HEK293 (cell line): Measurements from ENCODE around the gene RANGAP1.

Source experiments
- GLI4 ChIP-seq: fragments of 450-650 bp; formaldehyde crosslinking; IDR thresholded peaks from 2 replicates; pipeline ENCODE4 v1.5.1; 2016; ENCODE audit warnings: missing biosample characterization, missing genetic modification characterization
- PATZ1 ChIP-seq: fragments of 450-650 bp; formaldehyde crosslinking; IDR thresholded peaks from 2 replicates; pipeline ENCODE4 v1.5.1; 2016; ENCODE audit warnings: missing biosample characterization, missing genetic modification characterization
- PRDM2 ChIP-seq: fragments of 450-650 bp; formaldehyde crosslinking; IDR thresholded peaks from 2 replicates; pipeline ENCODE4 v1.5.1; 2016; ENCODE audit warnings: missing biosample characterization, missing genetic modification characterization, borderline replicate concordance
- SP3 ChIP-seq: fragments of 450-650 bp; formaldehyde crosslinking; IDR thresholded peaks from 2 replicates; pipeline ENCODE4 v1.5.1; 2016; ENCODE audit warnings: missing biosample characterization, missing genetic modification characterization
- ZBTB1 ChIP-seq: fragments of 450-650 bp; formaldehyde crosslinking; IDR thresholded peaks from 2 replicates; pipeline ENCODE4 v1.5.1; 2016; ENCODE audit warnings: missing biosample characterization, missing genetic modification characterization
- ZBTB17 ChIP-seq: fragments of 450-650 bp; formaldehyde crosslinking; IDR thresholded peaks from 2 replicates; pipeline ENCODE4 v1.5.1; 2016; ENCODE audit warnings: missing biosample characterization, missing genetic modification characterization
- ZBTB21 ChIP-seq: fragments of 450-650 bp; formaldehyde crosslinking; IDR thresholded peaks from 2 replicates; pipeline ENCODE4 v1.5.1; 2017; ENCODE audit warnings: missing biosample characterization, missing genetic modification characterization
- ZFP69B ChIP-seq: fragments of 450-650 bp; formaldehyde crosslinking; IDR thresholded peaks from 2 replicates; pipeline ENCODE4 v1.5.1; 2016; ENCODE audit warnings: missing biosample characterization, missing genetic modification characterization
- ZNF184 ChIP-seq: fragments of 450-650 bp; IDR thresholded peaks from 2 replicates; pipeline ENCODE4 v1.5.1; 2018; ENCODE audit warnings: missing biosample characterization, mild to moderate bottlenecking, missing genetic modification characterization
- ZNF211 ChIP-seq: fragments of 450-650 bp; formaldehyde crosslinking; IDR thresholded peaks from 2 replicates; pipeline ENCODE4 v1.5.1; 2016; ENCODE audit warnings: low read depth, missing biosample characterization, missing genetic modification characterization
- ZNF214 ChIP-seq: fragments of 450-650 bp; formaldehyde crosslinking; IDR thresholded peaks from 2 replicates; pipeline ENCODE4 v1.5.1; 2017; ENCODE audit warnings: missing biosample characterization, mild to moderate bottlenecking, missing genetic modification characterization, borderline replicate concordance
- ZNF248 ChIP-seq: fragments of 450-650 bp; formaldehyde crosslinking; IDR thresholded peaks from 2 replicates; pipeline ENCODE4 v1.5.1; 2017; ENCODE audit warnings: missing biosample characterization, missing genetic modification characterization
- ZNF324 ChIP-seq: fragments of 450-650 bp; formaldehyde crosslinking; IDR thresholded peaks from 2 replicates; pipeline ENCODE4 v1.5.1; 2016; ENCODE audit warnings: missing biosample characterization, missing genetic modification characterization
- ZNF433 ChIP-seq: fragments of 450-650 bp; formaldehyde crosslinking; IDR thresholded peaks from 2 replicates; pipeline ENCODE4 v1.5.1; 2016; ENCODE audit warnings: missing biosample characterization, missing genetic modification characterization, low read depth
- ZNF664 ChIP-seq: fragments of 450-650 bp; formaldehyde crosslinking; IDR thresholded peaks from 2 replicates; pipeline ENCODE4 v1.5.1; 2016; ENCODE audit warnings: missing biosample characterization, missing genetic modification characterization
- ZSCAN16 ChIP-seq: fragments of 450-650 bp; formaldehyde crosslinking; IDR thresholded peaks from 2 replicates; pipeline ENCODE4 v1.5.1; 2016; ENCODE audit warnings: missing biosample characterization, missing genetic modification characterization
- TF ChIP-seq, protein P1 (sequence below): fragments of 450-650 bp; formaldehyde crosslinking; IDR thresholded peaks from 2 replicates; pipeline ENCODE4 v1.5.1; 2016; ENCODE audit warnings: missing biosample characterization, missing genetic modification characterization
- TF ChIP-seq, protein P2 (sequence below): fragments of 450-650 bp; formaldehyde crosslinking; IDR thresholded peaks from 2 replicates; pipeline ENCODE4 v1.5.1; 2016; ENCODE audit warnings: missing biosample characterization, missing genetic modification characterization
- TF ChIP-seq, protein P3 (sequence below): fragments of 450-650 bp; formaldehyde crosslinking; IDR thresholded peaks from 2 replicates; pipeline ENCODE4 v1.5.1; 2016; ENCODE audit warnings: missing biosample characterization, missing genetic modification characterization

The RANGAP1 gene

GRCh38 chr22:41301085-41302020 is 15.4 kb upstream of the RANGAP1 start, which contains the start of gene ZC3H7B (continued):
- TF ChIP-seq ZNF433 (tag by site-specific recombination) (no peak), PRDM2 (tag by site-specific recombination) (no peak), ZBTB21 (no peak), ZSCAN16 (tag by site-specific recombination) (no peak), GLI4 (tag by site-specific recombination) (no peak), PATZ1 (tag by site-specific recombination) (peak; percentile 94), ZNF184 (tag by site-specific recombination) (no peak), ZNF211 (tag by site-specific recombination) (no peak), ZBTB1 (tag by site-specific recombination) (no peak), ZBTB17 (tag by site-specific recombination) (no peak; the same call in none of the 2 replicates), ZNF214 (no peak), ZNF664 (tag by site-specific recombination) (no peak), ZNF248 (tag by site-specific recombination) (no peak), SP3 (tag by site-specific recombination) (peak; percentile 49), ZFP69B (tag by site-specific recombination) (no peak), ZNF324 (tag by site-specific recombination) (no peak)
- TF ChIP-seq, protein P1, sequence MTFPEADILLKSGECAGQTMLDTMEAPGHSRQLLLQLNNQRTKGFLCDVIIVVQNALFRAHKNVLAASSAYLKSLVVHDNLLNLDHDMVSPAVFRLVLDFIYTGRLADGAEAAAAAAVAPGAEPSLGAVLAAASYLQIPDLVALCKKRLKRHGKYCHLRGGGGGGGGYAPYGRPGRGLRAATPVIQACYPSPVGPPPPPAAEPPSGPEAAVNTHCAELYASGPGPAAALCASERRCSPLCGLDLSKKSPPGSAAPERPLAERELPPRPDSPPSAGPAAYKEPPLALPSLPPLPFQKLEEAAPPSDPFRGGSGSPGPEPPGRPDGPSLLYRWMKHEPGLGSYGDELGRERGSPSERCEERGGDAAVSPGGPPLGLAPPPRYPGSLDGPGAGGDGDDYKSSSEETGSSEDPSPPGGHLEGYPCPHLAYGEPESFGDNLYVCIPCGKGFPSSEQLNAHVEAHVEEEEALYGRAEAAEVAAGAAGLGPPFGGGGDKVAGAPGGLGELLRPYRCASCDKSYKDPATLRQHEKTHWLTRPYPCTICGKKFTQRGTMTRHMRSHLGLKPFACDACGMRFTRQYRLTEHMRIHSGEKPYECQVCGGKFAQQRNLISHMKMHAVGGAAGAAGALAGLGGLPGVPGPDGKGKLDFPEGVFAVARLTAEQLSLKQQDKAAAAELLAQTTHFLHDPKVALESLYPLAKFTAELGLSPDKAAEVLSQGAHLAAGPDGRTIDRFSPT: no peak
- TF ChIP-seq, protein P2, sequence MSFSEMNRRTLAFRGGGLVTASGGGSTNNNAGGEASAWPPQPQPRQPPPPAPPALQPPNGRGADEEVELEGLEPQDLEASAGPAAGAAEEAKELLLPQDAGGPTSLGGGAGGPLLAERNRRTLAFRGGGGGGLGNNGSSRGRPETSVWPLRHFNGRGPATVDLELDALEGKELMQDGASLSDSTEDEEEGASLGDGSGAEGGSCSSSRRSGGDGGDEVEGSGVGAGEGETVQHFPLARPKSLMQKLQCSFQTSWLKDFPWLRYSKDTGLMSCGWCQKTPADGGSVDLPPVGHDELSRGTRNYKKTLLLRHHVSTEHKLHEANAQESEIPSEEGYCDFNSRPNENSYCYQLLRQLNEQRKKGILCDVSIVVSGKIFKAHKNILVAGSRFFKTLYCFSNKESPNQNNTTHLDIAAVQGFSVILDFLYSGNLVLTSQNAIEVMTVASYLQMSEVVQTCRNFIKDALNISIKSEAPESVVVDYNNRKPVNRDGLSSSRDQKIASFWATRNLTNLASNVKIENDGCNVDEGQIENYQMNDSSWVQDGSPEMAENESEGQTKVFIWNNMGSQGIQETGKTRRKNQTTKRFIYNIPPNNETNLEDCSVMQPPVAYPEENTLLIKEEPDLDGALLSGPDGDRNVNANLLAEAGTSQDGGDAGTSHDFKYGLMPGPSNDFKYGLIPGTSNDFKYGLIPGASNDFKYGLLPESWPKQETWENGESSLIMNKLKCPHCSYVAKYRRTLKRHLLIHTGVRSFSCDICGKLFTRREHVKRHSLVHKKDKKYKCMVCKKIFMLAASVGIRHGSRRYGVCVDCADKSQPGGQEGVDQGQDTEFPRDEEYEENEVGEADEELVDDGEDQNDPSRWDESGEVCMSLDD (tag by site-specific recombination): 0 out of 2 replicates have a peak, but pooled peaks have one; percentile 28
- TF ChIP-seq, protein P3, sequence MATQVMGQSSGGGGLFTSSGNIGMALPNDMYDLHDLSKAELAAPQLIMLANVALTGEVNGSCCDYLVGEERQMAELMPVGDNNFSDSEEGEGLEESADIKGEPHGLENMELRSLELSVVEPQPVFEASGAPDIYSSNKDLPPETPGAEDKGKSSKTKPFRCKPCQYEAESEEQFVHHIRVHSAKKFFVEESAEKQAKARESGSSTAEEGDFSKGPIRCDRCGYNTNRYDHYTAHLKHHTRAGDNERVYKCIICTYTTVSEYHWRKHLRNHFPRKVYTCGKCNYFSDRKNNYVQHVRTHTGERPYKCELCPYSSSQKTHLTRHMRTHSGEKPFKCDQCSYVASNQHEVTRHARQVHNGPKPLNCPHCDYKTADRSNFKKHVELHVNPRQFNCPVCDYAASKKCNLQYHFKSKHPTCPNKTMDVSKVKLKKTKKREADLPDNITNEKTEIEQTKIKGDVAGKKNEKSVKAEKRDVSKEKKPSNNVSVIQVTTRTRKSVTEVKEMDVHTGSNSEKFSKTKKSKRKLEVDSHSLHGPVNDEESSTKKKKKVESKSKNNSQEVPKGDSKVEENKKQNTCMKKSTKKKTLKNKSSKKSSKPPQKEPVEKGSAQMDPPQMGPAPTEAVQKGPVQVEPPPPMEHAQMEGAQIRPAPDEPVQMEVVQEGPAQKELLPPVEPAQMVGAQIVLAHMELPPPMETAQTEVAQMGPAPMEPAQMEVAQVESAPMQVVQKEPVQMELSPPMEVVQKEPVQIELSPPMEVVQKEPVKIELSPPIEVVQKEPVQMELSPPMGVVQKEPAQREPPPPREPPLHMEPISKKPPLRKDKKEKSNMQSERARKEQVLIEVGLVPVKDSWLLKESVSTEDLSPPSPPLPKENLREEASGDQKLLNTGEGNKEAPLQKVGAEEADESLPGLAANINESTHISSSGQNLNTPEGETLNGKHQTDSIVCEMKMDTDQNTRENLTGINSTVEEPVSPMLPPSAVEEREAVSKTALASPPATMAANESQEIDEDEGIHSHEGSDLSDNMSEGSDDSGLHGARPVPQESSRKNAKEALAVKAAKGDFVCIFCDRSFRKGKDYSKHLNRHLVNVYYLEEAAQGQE (tag by site-specific recombination): no peak
